Fibroblast of mammary gland (primary cell): ENCODE results near the gene PIK3R4.

Source experiments
- DNase-seq: peaks from one replicate; pipeline ENCODE4 v3.0.0-alpha.2; 2010; ENCODE audit warnings: low read depth
- H3K4me3 ChIP-seq: 2 replicates; pipeline ENCODE4 v1.5.1; 2011; ENCODE audit warnings: low read depth, mild to moderate bottlenecking, low read length, moderate library complexity; ENCODE audit not compliant: control insufficient read depth
- CTCF ChIP-seq: conservative IDR thresholded peaks from 2 replicates; pipeline ENCODE4 v1.5.1; 2011; ENCODE audit warnings: low read depth, low read length, inconsistent platforms; ENCODE audit not compliant: control insufficient read depth, insufficient read depth

PIK3R4 gene

GRCh38 chr3:130662501-130662996, 84.1 kb downstream of the PIK3R4 start:
- no peak overlapping the region for H3K4me3 ChIP-seq
- no peak for TF ChIP-seq CTCF
- DNase-seq = no peak

GRCh38 chr3:130661140-130661891, 85.3 kb downstream of the PIK3R4 start:
- peak; percentile 7 for DNase-seq
- no peak for TF ChIP-seq CTCF

GRCh38 chr3:130659911-130660310, 86.7 kb downstream of the PIK3R4 start:
- H3K4me3 ChIP-seq = no peak overlapping the region
- no peak for TF ChIP-seq CTCF
- DNase-seq = no peak

More at GRCh38 chr3:130661140-130661891, 85.3 kb downstream of the PIK3R4 start:
- no peak overlapping the region for H3K4me3 ChIP-seq

GRCh38 chr3:130658678-130659077, 88.0 kb downstream of the PIK3R4 start:
- H3K4me3 ChIP-seq = no peak overlapping the region
- DNase-seq = peak; percentile 42
- no peak for TF ChIP-seq CTCF

- no peak for TF ChIP-seq CTCF
- no peak for DNase-seq
- no peak overlapping the region for H3K4me3 ChIP-seq
Measured at GRCh38 chr3:130656627-130657026, 90.0 kb downstream of the PIK3R4 start.

- no peak overlapping the region for H3K4me3 ChIP-seq
- TF ChIP-seq CTCF = no peak
- DNase-seq = no peak
Measured at GRCh38 chr3:130654921-130655320, 91.7 kb downstream of the PIK3R4 start.

- TF ChIP-seq CTCF = no peak
Measured at GRCh38 chr3:130654091-130654490, 92.5 kb downstream of the PIK3R4 start.

More at GRCh38 chr3:130654091-130654490, 92.5 kb downstream of the PIK3R4 start:
- H3K4me3 ChIP-seq = no peak overlapping the region
- DNase-seq = no peak
